ENCODE data around the gene ESF1. TPM values are rescaled to one million over a fixed set of nuclear protein-coding genes. Genes with fewer than 3 reads are reported as not detected.

The ESF1 gene
- total and polyA plus RNA-seq, 12 donors = 3.6 to 25.4 (median 13.0) TPM

DNA sequence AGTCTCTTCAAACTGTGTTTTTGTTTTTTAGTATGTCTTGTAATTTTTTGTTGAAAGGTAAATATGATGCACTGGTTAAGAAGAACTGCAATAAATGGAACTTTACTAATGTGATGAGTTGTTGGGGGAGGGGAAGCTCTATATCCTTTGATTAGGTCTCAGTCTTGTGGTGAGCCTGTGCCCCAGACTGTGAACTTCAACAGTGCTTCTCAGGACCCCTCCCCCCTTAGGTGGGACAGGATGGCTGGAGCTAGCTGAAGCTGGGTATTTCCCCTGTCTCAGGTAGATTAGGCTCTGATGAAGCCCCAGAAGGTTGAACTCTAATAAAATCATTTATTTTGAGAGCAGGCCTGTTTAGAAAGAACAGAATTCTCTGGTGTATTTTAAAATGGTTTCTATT, 114.6 kb downstream of the ESF1 start:
- H3K9me3 ChIP-seq (replicated peaks in 1 of 3) = no peaks in the 10 kb centered on the region
- H3K4me1 ChIP-seq (replicated peaks in 1 of 2) = peaks cover 0 to 3% of the 10 kb centered on the region in 2 donors
- TF ChIP-seq, protein P1, sequence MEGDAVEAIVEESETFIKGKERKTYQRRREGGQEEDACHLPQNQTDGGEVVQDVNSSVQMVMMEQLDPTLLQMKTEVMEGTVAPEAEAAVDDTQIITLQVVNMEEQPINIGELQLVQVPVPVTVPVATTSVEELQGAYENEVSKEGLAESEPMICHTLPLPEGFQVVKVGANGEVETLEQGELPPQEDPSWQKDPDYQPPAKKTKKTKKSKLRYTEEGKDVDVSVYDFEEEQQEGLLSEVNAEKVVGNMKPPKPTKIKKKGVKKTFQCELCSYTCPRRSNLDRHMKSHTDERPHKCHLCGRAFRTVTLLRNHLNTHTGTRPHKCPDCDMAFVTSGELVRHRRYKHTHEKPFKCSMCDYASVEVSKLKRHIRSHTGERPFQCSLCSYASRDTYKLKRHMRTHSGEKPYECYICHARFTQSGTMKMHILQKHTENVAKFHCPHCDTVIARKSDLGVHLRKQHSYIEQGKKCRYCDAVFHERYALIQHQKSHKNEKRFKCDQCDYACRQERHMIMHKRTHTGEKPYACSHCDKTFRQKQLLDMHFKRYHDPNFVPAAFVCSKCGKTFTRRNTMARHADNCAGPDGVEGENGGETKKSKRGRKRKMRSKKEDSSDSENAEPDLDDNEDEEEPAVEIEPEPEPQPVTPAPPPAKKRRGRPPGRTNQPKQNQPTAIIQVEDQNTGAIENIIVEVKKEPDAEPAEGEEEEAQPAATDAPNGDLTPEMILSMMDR (IDR thresholded peaks at IDR 0.05) = no peak
- TF ChIP-seq POLR2A (IDR thresholded peaks at IDR 0.05) = no peak
- intact Hi-C loops (cut with DNase I) = no loop called here
- H3K36me3 ChIP-seq (replicated peaks in 1 of 2) = no peaks in the 10 kb centered on the region
- H3K4me3 ChIP-seq = no peak overlapping the region
- H3K27me3 ChIP-seq = no peaks in the 10 kb centered on the region
- H3K27ac ChIP-seq = no peak overlapping the region
- DNase-seq = no peak

DNA sequence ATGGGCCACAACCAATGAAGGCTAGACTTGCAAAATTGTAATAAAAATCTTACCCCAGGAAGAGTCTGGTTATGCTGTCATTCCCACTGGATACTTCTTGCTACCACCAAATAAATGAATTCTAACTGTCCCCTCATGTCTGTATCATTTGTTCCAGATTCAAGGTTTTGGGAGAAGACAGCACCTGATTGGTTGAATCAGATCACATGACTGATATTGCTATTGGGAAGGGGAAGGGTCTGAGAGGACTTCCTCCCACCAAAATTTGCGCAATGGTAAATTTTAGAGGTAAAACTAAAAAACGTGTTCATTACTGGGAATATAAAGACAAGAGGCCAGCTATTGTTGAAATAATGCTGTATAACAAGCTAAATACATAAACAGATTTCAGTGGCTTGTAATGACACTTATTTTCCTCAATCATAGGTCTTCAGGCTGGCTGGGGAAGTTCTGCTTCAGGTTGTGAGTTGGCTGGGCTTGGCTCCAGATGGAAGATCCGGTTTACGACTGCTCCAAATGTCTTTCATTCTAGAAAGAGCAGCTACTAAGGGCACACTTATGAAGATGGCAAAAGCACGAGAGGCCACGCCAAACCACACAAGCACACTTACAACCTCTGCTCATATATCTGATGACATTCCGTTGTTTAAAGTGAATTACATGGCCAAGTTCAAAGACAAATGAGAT, 118.9 kb downstream of the ESF1 start:
- Histone ChIP-seq H3K36me3 (replicated peaks in 1 of 2) (no peaks in the 10 kb centered on the region), H3K27ac (no peak overlapping the region), H3K9me3 (replicated peaks in 1 of 3) (no peaks in the 10 kb centered on the region), H3K4me3 (no peak overlapping the region), H3K4me1 (replicated peaks in 1 of 2) (no peaks in the 10 kb centered on the region), H3K27me3 (no peaks in the 10 kb centered on the region)
- 76 to 79% (median 78%) methylated on average over 7 of the region's 7 CpGs for WGBS, 4 donors
- intact Hi-C loops (cut with DNase I) = no loop called here
- TF ChIP-seq, protein P1 (IDR thresholded peaks at IDR 0.05) = no peak
- no peak for TF ChIP-seq POLR2A (IDR thresholded peaks at IDR 0.05)
- no peak for DNase-seq

Other genes with a start within 250 kb of the ESF1 start
- gene TASP1, start 146.0 kb downstream of the ESF1 start, total RNA-seq = 10 to 100 TPM in 5 of 9 donors, 1 to 10 TPM in 4; 4.8 to 13.0 (median 10.9) TPM
- gene TASP1, start 146.0 kb downstream of the ESF1 start, polyA plus RNA-seq = 10 to 100 TPM in 1 of 3 donors, 1 to 10 TPM in 2; 3.6 to 11.6 (median 5.6) TPM
- 10 to 100 TPM in 7 of 9 donors, 1 to 10 TPM in 2; 6.3 to 46.4 (median 17.9) TPM for gene NDUFAF5, start 109 bp upstream of the ESF1 start, total RNA-seq
- gene NDUFAF5, start 109 bp upstream of the ESF1 start, polyA plus RNA-seq = 10 to 100 TPM; 32.8 to 54.1 (median 37.5) TPM
- 1 to 10 TPM in 1 of 9 donors, under 1 TPM in 2, not detected in 6; 0.22 to 2.3 (median 0.45) TPM for gene SEL1L2, start 205.7 kb upstream of the ESF1 start, total RNA-seq
- gene SEL1L2, start 205.7 kb upstream of the ESF1 start, polyA plus RNA-seq = under 1 TPM in 1 of 3 donors, not detected in 2; 0.40 TPM
- gene MACROD2, start 210.6 kb upstream of the ESF1 start, total RNA-seq = 10 to 100 TPM in 4 of 9 donors, 1 to 10 TPM in 5; 2.1 to 21.2 (median 9.5) TPM
- 1 to 10 TPM; 1.1 to 6.6 (median 4.2) TPM for gene MACROD2, start 210.6 kb upstream of the ESF1 start, polyA plus RNA-seq

Data from adrenal gland (tissue), 12 donors.